ENCODE data around the gene CD82. TPM values are rescaled to one million over a fixed set of nuclear protein-coding genes. Genes with fewer than 3 reads are reported as not detected.
A peak's percentile ranks its signal among the peaks of the same experiment; 100 is the strongest.

Gene CD82
- total and polyA plus RNA-seq, 2 of the 8 experiments (the other 6 are each of a cell fraction or from before 2014, with no cell fraction given): 7.9 to 10.3 TPM

DNA sequence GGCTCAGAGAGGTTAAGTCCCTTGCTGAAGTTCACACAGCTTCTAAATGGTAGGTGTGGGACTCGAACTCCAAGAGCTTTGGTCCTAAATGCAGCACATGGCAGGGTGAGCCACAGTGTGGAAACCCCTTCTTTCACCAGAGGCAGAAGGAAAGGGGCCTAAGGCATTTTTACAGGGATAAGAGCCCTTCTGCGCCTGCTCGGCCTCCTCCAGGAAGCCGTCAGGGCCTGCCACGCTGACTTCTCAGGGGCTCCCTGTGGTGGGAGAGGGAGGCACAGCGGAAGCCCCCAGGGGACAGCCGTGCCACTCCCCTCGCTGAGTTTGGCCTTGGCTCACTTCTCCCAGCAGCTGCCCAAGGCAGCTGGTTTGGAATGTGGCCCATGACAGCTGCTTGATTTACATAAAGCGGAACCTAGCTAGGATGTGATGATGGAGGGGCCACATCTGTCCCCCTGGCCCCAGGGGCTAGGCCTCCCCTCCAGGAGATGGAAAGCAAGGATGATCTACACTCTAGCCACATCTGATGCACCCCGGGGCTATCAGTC lies 35.4 kb downstream of the CD82 start:
- TF ChIP-seq SP1 (IDR thresholded peaks at IDR 0.05; ENCODE audit: low read depth, low read length) (no peak), YY1 (IDR thresholded peaks at IDR 0.05; ENCODE audit: low read depth, low read length) (no peak), FOSL1 (IDR thresholded peaks at IDR 0.05; ENCODE audit: insufficient read depth, low read depth, low read length) (no peak)
- H3K18ac ChIP-seq (ENCODE audit: extremely low read depth, low read length): no peak overlapping the region
- no peaks in the 10 kb centered on the region for H3K23me2 ChIP-seq (ENCODE audit: low read depth, low read length)
- DNase-seq (ENCODE audit: low read depth in 1 of 2, low spot score in 2 of 2) (no peak), FAIRE-seq (no peak)
- H3K4me1 ChIP-seq (replicated peaks in 1 of 4; ENCODE audit: control insufficient read depth in 3 of 4, insufficient read depth in 4 of 4, low read length in 3 of 4): peaks cover 0 to 11% (median 2%) of the 10 kb centered on the region in 4 experiments; a peak in 3 of 7 replicates
- 0 out of 2 replicates have a peak overlapping the region, but pooled peaks have one; percentile 72 for H2BK20ac ChIP-seq (ENCODE audit: low read length)
- H3K4me3 ChIP-seq (ENCODE audit: extremely low read depth in 1 of 4, insufficient read depth in 2 of 4, low read depth in 3 of 4, low read length in 4 of 4): no peak overlapping the region
- no peak overlapping the region for H3K14ac ChIP-seq (ENCODE audit: insufficient read length)
- no peak overlapping the region; the same call in 1 of the 2 replicates for H2AK5ac ChIP-seq (ENCODE audit: low read depth, low read length)
- CTCF ChIA-PET (ENCODE audit: partially characterized antibody): interaction anchor here (1.0 to 5.5 kb wide), 9 partner anchors 9 to 310 kb away, joined by 3 to 34 read pairs (median 6); no protein-coding TSS in a partner anchor
- H2BK12ac ChIP-seq (ENCODE audit: low read depth, low read length): no peak overlapping the region; the same call in 1 of the 2 replicates
- H3K9ac ChIP-seq (replicated peaks in 1 of 4; ENCODE audit: extremely low read depth in 1 of 4, low read depth in 3 of 4, low read length in 3 of 4): no peak overlapping the region
- 74% methylated on average over 10 of the region's 10 CpGs; no CpG with 5 or more reads in 1 of the 2 experiments for WGBS, 2 experiments (ENCODE audit: extremely low coverage in 1 of 2, insufficient coverage in 1 of 2, insufficient read length in 1 of 2, insufficient replicate concordance in 2 of 2, low coverage in 1 of 2, low lambda C conversion rate in 2 of 2, missing lambda C conversion rate in 1 of 2)
- H3K56ac ChIP-seq (replicated peaks; ENCODE audit: insufficient read length, low read depth, low read length): no peak overlapping the region
- H2BK120ac ChIP-seq (replicated peaks; ENCODE audit: low read depth, low read length): no peak overlapping the region
- H3K36me3 ChIP-seq (ENCODE audit: control insufficient read depth in 2 of 4, insufficient read depth in 4 of 4, low read length in 3 of 4): no peaks in the 10 kb centered on the region
- H2BK5ac ChIP-seq (ENCODE audit: low read depth, low read length): no peak overlapping the region
- no peaks in the 10 kb centered on the region for H3K79me2 ChIP-seq (ENCODE audit: control insufficient read depth in 1 of 2, insufficient read depth in 2 of 2, low read length in 2 of 2)
- H2AFZ ChIP-seq (ENCODE audit: low read length): no peak overlapping the region
- no peak overlapping the region for H3K4ac ChIP-seq (replicated peaks; ENCODE audit: insufficient read length, low read depth, low read length)
- POLR2A ChIA-PET (ENCODE audit: partially characterized antibody): no interaction called here
- H4K91ac ChIP-seq (replicated peaks; ENCODE audit: insufficient read length, low read length): no peak overlapping the region
- no peak overlapping the region for H3K23ac ChIP-seq (ENCODE audit: insufficient read length)
- no peak overlapping the region for H3K27ac ChIP-seq (ENCODE audit: low read depth, low read length)
- H3K27me3 ChIP-seq (replicated peaks in 1 of 4; ENCODE audit: control insufficient read depth in 3 of 4, extremely low read depth in 1 of 4, insufficient read depth in 3 of 4, low read length in 3 of 4): no peaks in the 10 kb centered on the region
- no peaks in the 10 kb centered on the region for H4K20me1 ChIP-seq (replicated peaks in 1 of 2; ENCODE audit: control insufficient read depth in 1 of 2, insufficient read depth in 2 of 2, low read length in 2 of 2)
- peak overlapping the region; percentile 97; the same call in 1 of the 2 replicates for H2BK15ac ChIP-seq (ENCODE audit: low read length)
- no peak overlapping the region for H4K8ac ChIP-seq (ENCODE audit: extremely low read depth, insufficient read depth, low read length)
- no peak overlapping the region for H4K5ac ChIP-seq (ENCODE audit: insufficient read length, low read depth, low read length)
- H3K4me2 ChIP-seq (ENCODE audit: insufficient read depth in 1 of 2, low read depth in 2 of 2, low read length in 2 of 2): no peak overlapping the region
- no peaks in the 10 kb centered on the region for H3K79me1 ChIP-seq (ENCODE audit: low read depth, low read length)
- H3K9me3 ChIP-seq (ENCODE audit: insufficient read depth in 2 of 2, low read depth in 1 of 2, low read length in 1 of 2): no peaks in the 10 kb centered on the region
